ENCODE results near the gene TMEM120A.

DNA sequence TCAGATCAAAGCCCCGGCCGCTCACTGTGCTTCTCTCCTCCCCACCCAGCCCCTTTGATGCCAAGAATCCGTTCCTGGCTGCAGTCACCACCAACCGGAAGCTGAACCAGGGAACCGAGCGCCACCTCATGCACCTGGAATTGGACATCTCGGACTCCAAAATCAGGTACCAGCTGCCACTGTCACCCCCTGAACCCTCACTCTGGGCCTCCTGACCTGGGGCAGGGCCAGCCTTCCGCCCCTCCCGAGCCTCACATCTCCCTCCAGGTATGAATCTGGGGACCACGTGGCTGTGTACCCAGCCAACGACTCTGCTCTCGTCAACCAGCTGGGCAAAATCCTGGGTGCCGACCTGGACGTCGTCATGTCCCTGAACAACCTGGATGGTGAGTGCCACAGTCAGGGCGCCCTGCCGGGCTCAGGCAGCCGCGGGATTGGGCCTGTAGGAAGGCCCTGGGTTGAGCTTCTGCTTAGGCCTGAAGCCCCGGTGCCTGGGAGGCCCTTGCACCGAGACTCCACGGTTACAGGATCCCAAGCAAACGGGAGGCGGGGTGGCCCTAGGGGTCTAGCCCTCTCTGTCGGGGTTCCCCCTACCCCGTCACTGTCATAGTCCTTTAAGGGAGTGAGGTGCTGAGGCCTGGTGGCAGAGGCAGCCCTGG, 10.8 kb downstream of the TMEM120A start:
- TF ChIP-seq GATA2 (IDR thresholded peaks at IDR 0.05; ENCODE audit: low read depth, low read length) (no peak), GATA3 (IDR thresholded peaks at IDR 0.05; ENCODE audit: low read depth, low read length) (no peak)
